AG10803 (cell line): Measurements from ENCODE around the gene P2RY10.

ENCODE experiments used
- DNase-seq: peaks from one replicate; pipeline ENCODE4 v3.0.0; 2010; ENCODE audit warnings: low read depth
- H3K4me3 ChIP-seq: 2 replicates; pipeline ENCODE4 v1.5.1; 2011; ENCODE audit warnings: mild to moderate bottlenecking, low read length, control low read depth
- CTCF ChIP-seq: conservative IDR thresholded peaks from 2 replicates; pipeline ENCODE4 v1.5.1; 2011; ENCODE audit warnings: mild to moderate bottlenecking, low read length, control low read depth, inconsistent platforms

The P2RY10 gene

GRCh38 chrX:78945186-78945912 is at the start of gene P2RY10:
Gene P2RY10, plus strand, starts transcription at chrX:78945391. Its CDS starts 15,130 bp downstream, at chrX:78960521.
- DNase-seq, result no peak
- no peak for TF ChIP-seq CTCF
- H3K4me3 ChIP-seq, result no peak within 1 kb of the TSS

- no peak for TF ChIP-seq CTCF
Measured at GRCh38 chrX:78922754-78923153, 22.4 kb upstream of the P2RY10 start.

GRCh38 chrX:78923198-78924015 is 21.8 kb upstream of the P2RY10 start:
- no peak overlapping the region for H3K4me3 ChIP-seq
- no peak for DNase-seq
- no peak for TF ChIP-seq CTCF

More at GRCh38 chrX:78922754-78923153, 22.4 kb upstream of the P2RY10 start:
- H3K4me3 ChIP-seq, result no peak overlapping the region
- no peak for DNase-seq

- no peak for TF ChIP-seq CTCF
- H3K4me3 ChIP-seq, result no peak overlapping the region
- no peak for DNase-seq
Measured at GRCh38 chrX:78931814-78932213, 13.4 kb upstream of the P2RY10 start.

GRCh38 chrX:78934866-78935265 is 10.3 kb upstream of the P2RY10 start:
- TF ChIP-seq CTCF, result no peak
- H3K4me3 ChIP-seq, result no peak overlapping the region
- no peak for DNase-seq

- DNase-seq, result no peak
Measured at GRCh38 chrX:78944351-78944750, 840 bp upstream of the P2RY10 start.

More at GRCh38 chrX:78944351-78944750, 840 bp upstream of the P2RY10 start:
- no peak overlapping the region for H3K4me3 ChIP-seq
- no peak for TF ChIP-seq CTCF
